Activated naive CD8-positive, alpha-beta T cell treated with anti-CD3 and anti-CD28 coated beads, Interleukin-2, amount 50 U/mL, for 24 hours (primary cell): ENCODE results near the gene DMWD.
"Not testable (repeated sequence)": the region's sequence is repeated elsewhere in the genome, so short reads cannot be mapped to it uniquely, and the experiment has no call there.

Experiments used
- ATAC-seq: fragments of 150-1000 bp; cut with Tn5 transposase; one replicate; pipeline ENCODE4 v1.10.0; 2021
- DNase-seq: peaks from one replicate; pipeline ENCODE4 v3.0.0; 2021
- H3K27ac Mint-ChIP-seq: one replicate; pipeline ENCODE4 v1.8.0; 2021; ENCODE audit warnings: mild to moderate bottlenecking, mixed read lengths
- H3K27me3 Mint-ChIP-seq: one replicate; pipeline ENCODE4 v1.8.0; 2021; ENCODE audit warnings: mixed read lengths
- H3K36me3 Mint-ChIP-seq: one replicate; pipeline ENCODE4 v1.8.0; 2021; ENCODE audit warnings: low read depth, mixed read lengths
- H3K4me1 Mint-ChIP-seq: one replicate; pipeline ENCODE4 v1.8.0; 2021; ENCODE audit warnings: mixed read lengths
- H3K4me3 Mint-ChIP-seq: one replicate; pipeline ENCODE4 v1.8.0; 2021; ENCODE audit warnings: mild to moderate bottlenecking, moderate library complexity, mixed read lengths
- H3K9me3 Mint-ChIP-seq: one replicate; pipeline ENCODE4 v1.8.0; 2021; ENCODE audit warnings: mixed read lengths

Gene DMWD

DNA sequence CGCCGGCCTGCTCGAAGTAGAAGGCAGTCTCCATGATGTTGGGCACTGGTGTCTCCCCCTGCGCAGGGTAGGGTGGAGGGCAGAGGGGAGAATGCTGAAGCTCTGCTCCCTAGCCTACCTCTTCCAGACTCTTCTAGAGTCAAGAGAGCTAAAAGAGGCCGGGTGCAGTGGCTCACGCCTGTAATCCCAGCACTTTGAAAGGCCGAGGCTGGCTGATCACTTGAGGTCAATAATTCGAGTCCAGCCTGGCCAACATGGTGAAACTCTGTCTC lies 12.2 kb upstream of the DMWD start:
- Mint-ChIP-seq H3K4me1 (peaks cover 7% of the 10 kb centered on the region), H3K27me3 (peaks cover 16% of the 10 kb centered on the region), H3K27ac (no peak overlapping the region), H3K4me3 (no peak overlapping the region), H3K36me3 (no peaks in the 10 kb centered on the region), H3K9me3 (no peaks in the 10 kb centered on the region)
- ATAC-seq, result no peak
- DNase-seq, result no peak

DNA sequence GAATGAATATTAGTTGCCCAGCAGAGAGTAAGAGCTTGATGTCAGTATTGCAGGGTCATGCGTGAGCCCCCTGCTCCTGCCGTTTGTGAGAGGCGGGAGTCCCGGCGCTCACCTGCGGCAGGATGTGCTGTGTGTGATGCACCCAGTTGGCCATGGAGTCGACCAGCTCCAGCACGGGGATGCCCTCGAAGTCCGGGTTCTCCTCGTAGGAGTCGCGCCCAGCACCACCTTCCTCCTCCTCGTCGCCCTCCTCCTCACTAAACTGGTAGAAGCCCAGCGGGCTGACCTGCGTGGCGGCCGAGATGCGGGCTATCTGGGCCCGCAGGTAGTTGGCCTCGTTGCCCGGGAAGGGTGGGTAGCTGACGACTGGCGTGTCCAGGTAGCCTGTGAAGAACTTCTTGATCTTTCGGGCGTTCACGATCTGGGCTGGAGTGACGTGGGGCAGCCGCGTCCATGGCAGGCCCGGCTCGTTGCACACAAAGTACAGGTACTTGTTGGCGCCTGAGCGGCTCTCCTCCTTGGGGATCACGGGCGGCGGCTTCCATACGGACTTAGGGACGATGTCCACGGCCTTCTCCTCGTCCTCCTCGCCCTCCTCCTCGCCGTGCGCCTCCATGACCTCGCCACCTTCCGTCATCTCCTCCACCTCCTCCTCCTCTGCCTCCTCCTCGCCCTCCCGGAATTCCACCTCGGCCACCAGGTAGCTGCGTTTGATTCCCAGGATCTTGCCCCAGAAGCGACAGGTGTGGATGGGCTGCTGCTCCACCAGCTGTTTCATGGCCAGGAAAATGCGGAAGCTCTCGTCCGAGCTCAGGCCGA lies 11.7 kb upstream of the DMWD start:
- H3K36me3 Mint-ChIP-seq, result no peaks in the 10 kb centered on the region
- ATAC-seq (no peak), DNase-seq (no peak)
- no peaks in the 10 kb centered on the region for H3K9me3 Mint-ChIP-seq
- H3K4me1 Mint-ChIP-seq, result peaks cover 1% of the 10 kb centered on the region
- H3K4me3 Mint-ChIP-seq, result no peak overlapping the region
- no peak overlapping the region for H3K27ac Mint-ChIP-seq
- H3K27me3 Mint-ChIP-seq, result peaks cover 18% of the 10 kb centered on the region

DNA sequence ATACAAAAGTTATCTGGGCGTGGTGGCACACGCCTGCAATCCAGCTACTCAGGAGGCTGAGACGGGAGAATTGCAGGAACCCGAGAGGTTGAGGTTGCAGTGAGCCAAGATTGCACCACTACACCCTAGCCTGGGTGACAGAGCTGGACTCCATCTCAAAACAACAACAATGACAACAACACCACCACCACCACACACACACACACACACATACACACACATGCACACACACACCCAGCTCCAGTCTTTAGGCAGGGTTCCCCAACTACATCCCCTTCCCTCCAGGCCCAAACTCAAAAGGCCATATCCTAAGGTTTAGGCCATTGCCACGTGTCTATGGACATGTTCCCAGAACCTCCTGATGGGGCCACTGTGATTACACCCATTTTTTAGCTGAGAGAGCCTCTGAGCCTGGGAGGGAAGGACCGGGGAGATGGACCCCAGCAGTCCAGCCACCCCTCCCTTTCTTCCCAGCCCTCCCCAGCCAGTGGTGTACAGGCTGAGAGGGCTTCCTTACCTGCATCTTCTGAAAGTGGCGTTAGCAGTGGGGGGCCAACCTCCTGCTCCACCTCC lies 9.0 kb upstream of the DMWD start:
- Mint-ChIP-seq H3K36me3 (no peaks in the 10 kb centered on the region), H3K27ac (no peak overlapping the region), H3K27me3 (peaks cover 36% of the 10 kb centered on the region), H3K4me1 (peaks cover 3% of the 10 kb centered on the region), H3K9me3 (no peaks in the 10 kb centered on the region), H3K4me3 (no peak overlapping the region)
- ATAC-seq (no peak), DNase-seq (no peak)

DNA sequence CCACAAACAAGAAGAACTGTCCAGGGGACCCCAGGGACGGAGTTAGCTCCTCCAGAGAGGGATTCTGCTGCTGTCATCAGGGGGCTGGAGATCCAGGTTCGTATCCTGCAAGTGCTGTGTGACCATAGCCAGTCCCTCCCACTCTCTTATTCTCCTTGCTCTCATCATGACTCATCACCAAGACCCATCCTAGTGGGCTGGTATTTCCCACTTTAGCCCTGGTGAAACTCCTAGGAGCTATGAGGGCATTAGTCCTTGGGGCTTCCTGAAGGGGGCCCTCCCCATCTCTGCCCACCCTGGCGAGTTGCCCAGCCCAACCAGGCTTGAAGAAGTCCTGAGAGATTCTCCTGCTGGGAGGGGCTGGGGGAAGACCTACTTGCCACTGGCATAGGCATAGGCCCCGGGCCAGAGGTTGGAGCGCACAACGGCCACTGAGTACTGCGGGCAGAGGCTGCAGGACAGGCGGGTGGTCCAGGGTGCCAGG lies 7.5 kb upstream of the DMWD start:
- ATAC-seq (no peak), DNase-seq (no peak)
- Mint-ChIP-seq H3K27ac (no peak overlapping the region), H3K4me3 (no peak overlapping the region), H3K27me3 (peaks cover 49% of the 10 kb centered on the region), H3K4me1 (peaks cover 3% of the 10 kb centered on the region), H3K9me3 (no peaks in the 10 kb centered on the region), H3K36me3 (no peaks in the 10 kb centered on the region)

DNA sequence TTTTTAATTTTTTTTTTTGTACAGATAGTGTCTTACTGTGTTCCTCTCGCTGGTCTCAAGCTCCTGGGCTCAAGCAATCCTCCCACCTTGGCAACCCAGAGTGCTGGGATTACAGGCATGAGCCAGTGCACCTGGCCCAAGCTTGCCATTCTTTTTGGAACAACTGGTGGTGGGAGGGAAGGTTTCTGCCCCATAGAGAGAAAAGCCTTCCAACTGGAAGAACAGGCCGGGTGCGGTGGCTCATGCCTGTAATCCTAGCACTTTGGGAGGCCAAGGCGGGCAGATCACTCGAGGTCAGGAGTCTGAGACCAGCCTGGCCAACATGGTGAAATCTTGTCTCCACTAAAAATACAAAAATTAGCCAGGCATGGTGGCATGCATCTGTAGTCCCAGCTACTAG lies 6.9 kb upstream of the DMWD start:
- H3K4me3 Mint-ChIP-seq, H3K9me3 Mint-ChIP-seq, ATAC-seq, H3K36me3 Mint-ChIP-seq, H3K27ac Mint-ChIP-seq, DNase-seq, H3K4me1 Mint-ChIP-seq: not testable (repeated sequence)
- H3K27me3 Mint-ChIP-seq, result peaks cover 54% of the 10 kb centered on the region

DNA sequence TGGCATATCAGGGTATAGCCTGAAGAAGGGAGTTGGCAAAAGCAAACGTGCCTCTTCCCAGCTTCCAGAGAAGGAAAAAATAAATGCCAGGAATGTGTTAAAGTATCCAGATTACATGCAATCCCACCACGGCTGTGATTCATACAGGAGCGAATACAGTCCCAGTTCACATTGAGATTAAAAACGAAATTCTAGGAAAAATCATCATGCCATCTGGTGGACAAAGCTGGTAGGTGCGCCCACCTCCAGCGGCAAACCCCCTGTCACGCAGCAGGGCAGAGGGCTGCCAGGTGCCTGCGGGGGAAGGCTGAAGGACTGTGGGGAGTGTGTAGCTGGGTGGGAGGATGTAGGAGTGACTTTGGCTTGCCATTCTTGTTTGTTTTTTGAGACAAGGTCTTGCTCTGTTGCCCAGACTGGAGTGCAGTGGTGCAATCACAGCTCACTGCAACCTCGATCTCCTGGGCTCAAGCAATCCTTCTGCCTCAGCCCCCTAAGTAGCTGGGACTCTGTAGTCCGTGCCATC lies 6.4 kb upstream of the DMWD start:
- H3K4me1 Mint-ChIP-seq, result peaks cover 5% of the 10 kb centered on the region
- ATAC-seq (peak; percentile 60), DNase-seq (peak; percentile 68)
- H3K27ac Mint-ChIP-seq, result no peak overlapping the region
- H3K36me3 Mint-ChIP-seq, result no peaks in the 10 kb centered on the region
- peaks cover 56% of the 10 kb centered on the region for H3K27me3 Mint-ChIP-seq
- H3K4me3 Mint-ChIP-seq, result no peak overlapping the region
- no peaks in the 10 kb centered on the region for H3K9me3 Mint-ChIP-seq

DNA sequence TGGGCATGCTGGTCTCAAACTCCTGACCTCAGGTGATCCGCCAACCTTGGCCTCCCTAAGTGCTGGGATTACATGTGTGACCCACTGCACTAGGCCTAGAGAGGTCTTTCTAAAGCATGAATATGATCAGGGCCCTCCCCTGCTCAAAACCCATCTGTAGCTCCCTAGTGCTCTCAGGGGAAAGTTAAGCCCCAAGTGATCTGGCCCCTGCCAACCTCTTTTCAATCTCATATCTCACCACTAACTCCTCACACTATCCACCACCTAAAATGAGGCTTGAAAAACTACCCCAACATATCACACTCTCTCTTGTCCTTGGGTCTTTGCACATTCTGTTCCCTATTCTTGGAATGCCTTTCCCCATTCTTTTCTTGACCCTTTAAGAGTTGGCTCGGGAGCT lies 2.0 kb upstream of the DMWD start:
- no peak for DNase-seq
- Mint-ChIP-seq H3K9me3 (no peaks in the 10 kb centered on the region), H3K36me3 (peaks cover 18% of the 10 kb centered on the region), H3K4me3 (no peak overlapping the region), H3K27ac (no peak overlapping the region), H3K4me1 (peaks cover 37% of the 10 kb centered on the region), H3K27me3 (peaks cover 45% of the 10 kb centered on the region)
- ATAC-seq, result no peak

GRCh38 chr19:45793876-45794275 lies 1.2 kb upstream of the DMWD start:
- Mint-ChIP-seq H3K27ac (peak overlapping the region; percentile 59), H3K36me3 (peaks cover 25% of the 10 kb centered on the region), H3K9me3 (no peaks in the 10 kb centered on the region), H3K4me3 (peak overlapping the region; percentile 24), H3K27me3 (peaks cover 44% of the 10 kb centered on the region), H3K4me1 (peaks cover 34% of the 10 kb centered on the region)
- DNase-seq (no peak), ATAC-seq (no peak)

DNA sequence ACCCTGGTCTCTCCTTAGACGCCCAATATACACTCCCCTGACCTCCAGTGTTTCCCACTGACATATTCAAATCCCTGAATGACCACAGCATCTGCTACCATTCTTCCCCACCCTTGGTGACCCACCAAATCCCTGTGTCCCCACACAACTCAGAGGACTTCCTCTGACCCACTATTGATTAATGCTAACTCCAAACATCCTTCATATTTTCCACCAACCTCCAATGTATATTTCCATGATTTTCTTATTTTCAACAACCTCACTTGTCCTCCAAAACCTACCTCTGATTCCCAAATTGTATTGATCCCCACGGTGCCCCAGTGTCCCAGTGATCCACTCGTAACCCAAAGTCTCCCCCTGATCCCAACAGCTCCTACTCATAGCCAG lies 526 bp upstream of the DMWD start:
- peaks cover 37% of the 10 kb centered on the region for H3K27me3 Mint-ChIP-seq
- H3K9me3 Mint-ChIP-seq, result no peaks in the 10 kb centered on the region
- peak overlapping the region; percentile 66 for H3K4me3 Mint-ChIP-seq
- ATAC-seq, result no peak
- DNase-seq, result no peak
- peak overlapping the region; percentile 92 for H3K27ac Mint-ChIP-seq
- peaks cover 34% of the 10 kb centered on the region for H3K4me1 Mint-ChIP-seq
- H3K36me3 Mint-ChIP-seq, result peaks cover 32% of the 10 kb centered on the region

DNA sequence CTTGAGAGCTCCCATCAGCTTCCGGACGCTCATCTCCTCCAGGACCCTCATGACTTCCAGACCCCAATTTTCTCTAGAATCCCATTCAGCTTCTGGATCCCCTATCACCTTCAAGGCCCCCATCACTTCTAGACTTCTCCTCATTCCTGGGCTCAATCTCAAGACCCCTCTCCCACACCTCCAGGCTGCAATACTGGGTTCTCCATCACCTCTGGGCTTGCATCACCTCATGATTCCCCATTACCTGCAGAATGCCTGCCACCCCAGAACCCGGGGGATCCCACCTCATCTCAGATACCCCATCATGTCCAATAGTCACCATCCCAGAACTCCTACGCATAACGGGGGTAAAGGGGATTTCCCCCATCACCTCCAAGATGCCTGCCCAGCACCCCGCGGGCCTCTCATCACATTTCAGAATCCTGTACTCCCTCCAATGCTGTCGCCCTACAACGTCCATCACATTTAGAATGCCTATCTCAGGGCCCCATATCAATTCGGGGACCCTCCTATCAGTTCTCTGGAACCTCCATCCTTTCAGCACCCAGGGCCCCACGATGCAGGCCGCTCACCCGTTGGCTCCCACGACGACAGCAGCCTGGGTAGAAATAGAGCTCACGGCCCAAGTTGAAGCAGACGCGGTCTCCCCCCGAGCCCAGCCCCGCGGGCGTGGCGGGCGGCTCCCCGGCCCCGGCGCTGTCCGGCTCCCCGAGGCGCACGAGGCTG lies 738 bp downstream of the DMWD start:
- Mint-ChIP-seq H3K4me1 (peaks cover 34% of the 10 kb centered on the region), H3K27me3 (peaks cover 30% of the 10 kb centered on the region), H3K27ac (peak overlapping the region; percentile 77), H3K9me3 (no peaks in the 10 kb centered on the region), H3K36me3 (peaks cover 43% of the 10 kb centered on the region), H3K4me3 (peak overlapping the region; percentile 90)
- peak; percentile 17 for ATAC-seq
- DNase-seq, result peak; percentile 40

GRCh38 chr19:45790942-45791341 lies 1.7 kb downstream of the DMWD start:
- Mint-ChIP-seq H3K27me3 (peaks cover 21% of the 10 kb centered on the region), H3K9me3 (no peaks in the 10 kb centered on the region), H3K4me3 (peak overlapping the region; percentile 90), H3K36me3 (peaks cover 52% of the 10 kb centered on the region), H3K4me1 (peaks cover 34% of the 10 kb centered on the region), H3K27ac (peak overlapping the region; percentile 34)
- ATAC-seq, result no peak
- peak; percentile 53 for DNase-seq

GRCh38 chr19:45789035-45789786 lies 3.4 kb downstream of the DMWD start:
- DNase-seq (no peak), ATAC-seq (no peak)
- peaks cover 52% of the 10 kb centered on the region for H3K36me3 Mint-ChIP-seq
- no peak overlapping the region for H3K27ac Mint-ChIP-seq
- peaks cover 32% of the 10 kb centered on the region for H3K4me1 Mint-ChIP-seq
- H3K9me3 Mint-ChIP-seq, result no peaks in the 10 kb centered on the region
- peaks cover 8% of the 10 kb centered on the region for H3K27me3 Mint-ChIP-seq
- H3K4me3 Mint-ChIP-seq, result no peak overlapping the region

DNA sequence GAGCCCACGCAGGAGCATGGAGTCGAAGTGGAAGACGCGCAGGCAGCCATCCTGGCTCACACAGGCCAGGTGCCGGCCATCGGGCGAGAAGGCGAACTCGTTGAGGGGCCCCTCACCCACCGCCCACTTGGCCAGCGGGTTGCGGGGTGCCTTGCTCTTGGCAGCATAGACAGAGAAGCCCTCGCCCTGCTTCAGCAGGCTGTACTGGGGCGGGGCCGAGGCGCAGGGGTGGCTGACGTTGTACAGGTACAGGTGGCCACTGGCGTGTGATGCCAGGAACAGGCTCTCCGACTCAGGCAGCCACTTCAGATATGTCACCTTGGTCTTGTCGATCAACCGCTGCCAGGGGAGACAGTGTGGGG lies 6.1 kb downstream of the DMWD start:
- Mint-ChIP-seq H3K27ac (no peak overlapping the region), H3K4me1 (peaks cover 12% of the 10 kb centered on the region)

GRCh38 chr19:45785781-45786532 lies 6.7 kb downstream of the DMWD start:
- Mint-ChIP-seq H3K36me3 (peaks cover 44% of the 10 kb centered on the region), H3K27ac (no peak overlapping the region), H3K27me3 (peaks cover 4% of the 10 kb centered on the region), H3K4me3 (no peak overlapping the region), H3K4me1 (peaks cover 6% of the 10 kb centered on the region), H3K9me3 (no peaks in the 10 kb centered on the region)
- ATAC-seq (no peak), DNase-seq (no peak)

More for the DNA sequence above, 6.1 kb downstream of the DMWD start:
- H3K9me3 Mint-ChIP-seq, result no peaks in the 10 kb centered on the region
- H3K27me3 Mint-ChIP-seq, result peaks cover 2% of the 10 kb centered on the region
- H3K36me3 Mint-ChIP-seq, result peaks cover 46% of the 10 kb centered on the region
- no peak for ATAC-seq
- H3K4me3 Mint-ChIP-seq, result no peak overlapping the region
- DNase-seq, result no peak
